GM19452 (cell line): ENCODE results near the gene ATAD2B.
A peak's percentile ranks its signal among the peaks of the same experiment; 100 is the strongest.

Experiments used
- ATAC-seq: cut with Tn5 transposase; IDR thresholded peaks from one replicate; pipeline ENCODE4 v1.9.1; 2021; ENCODE audit not compliant: unreplicated experiment

The ATAD2B gene

DNA sequence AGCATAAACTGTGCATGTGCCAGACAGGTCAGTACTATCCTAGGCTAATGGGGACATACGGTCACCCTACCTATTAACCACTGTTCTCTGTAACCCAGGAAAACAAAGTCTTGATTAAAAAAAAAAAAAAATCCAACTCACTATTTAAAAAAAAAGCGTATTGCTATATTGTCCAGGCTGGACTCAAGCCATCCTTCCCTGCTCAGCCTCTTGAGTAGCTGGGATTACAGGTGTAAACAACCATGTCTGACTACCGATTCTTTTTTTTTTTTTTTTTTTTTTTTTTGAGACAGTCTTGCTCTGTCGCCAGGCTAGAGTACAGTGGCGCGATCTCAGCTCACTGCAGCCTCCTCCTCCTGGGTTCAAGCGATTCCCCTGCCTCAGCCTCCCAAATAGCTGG, 11.6 kb downstream of the ATAD2B start:
- no peak for ATAC-seq

- ATAC-seq: no peak
Observed at GRCh38 chr2:23912054-23912453, 14.9 kb downstream of the ATAD2B start.

- no peak for ATAC-seq
Observed at GRCh38 chr2:23905155-23905554, 21.8 kb downstream of the ATAD2B start.

DNA sequence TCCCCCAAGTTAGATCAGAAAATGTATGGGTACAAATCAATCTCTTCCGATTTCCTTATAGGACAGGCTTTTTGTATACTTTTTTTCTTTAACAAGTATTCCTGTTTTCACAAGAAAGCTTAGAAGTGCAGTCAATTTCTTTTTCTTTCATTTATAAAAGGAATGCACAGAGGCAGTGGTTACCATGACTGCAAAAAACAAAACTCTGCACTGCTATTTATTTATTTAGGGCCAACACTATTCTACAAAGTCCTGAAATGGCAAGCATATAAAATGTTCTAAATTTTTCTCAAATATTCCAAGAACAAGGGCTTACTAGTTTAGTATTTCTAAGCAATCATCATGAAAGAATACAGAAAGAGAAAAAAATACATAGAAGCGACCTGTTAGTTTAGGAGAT, 22.2 kb downstream of the ATAD2B start:
- ATAC-seq: no peak

DNA sequence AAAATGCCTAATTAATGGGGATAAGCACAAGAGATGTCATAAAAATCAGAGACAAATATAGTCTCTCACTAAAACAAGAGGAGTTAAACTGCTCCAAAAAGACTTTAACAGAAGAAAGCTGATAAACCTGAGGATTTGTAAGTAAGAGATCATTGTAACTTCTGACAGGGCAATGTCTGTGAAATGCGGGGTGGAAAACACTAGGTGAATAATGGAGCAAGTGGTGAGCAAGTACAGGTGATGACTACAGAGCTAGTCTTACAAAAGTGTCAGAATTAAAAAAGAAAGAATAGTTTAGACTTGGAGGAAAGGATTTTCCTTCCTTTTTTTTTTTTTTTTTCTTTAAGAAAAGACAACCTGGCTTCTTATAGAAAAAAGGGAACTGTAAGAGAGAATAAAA, 22.7 kb downstream of the ATAD2B start:
- no peak for ATAC-seq

DNA sequence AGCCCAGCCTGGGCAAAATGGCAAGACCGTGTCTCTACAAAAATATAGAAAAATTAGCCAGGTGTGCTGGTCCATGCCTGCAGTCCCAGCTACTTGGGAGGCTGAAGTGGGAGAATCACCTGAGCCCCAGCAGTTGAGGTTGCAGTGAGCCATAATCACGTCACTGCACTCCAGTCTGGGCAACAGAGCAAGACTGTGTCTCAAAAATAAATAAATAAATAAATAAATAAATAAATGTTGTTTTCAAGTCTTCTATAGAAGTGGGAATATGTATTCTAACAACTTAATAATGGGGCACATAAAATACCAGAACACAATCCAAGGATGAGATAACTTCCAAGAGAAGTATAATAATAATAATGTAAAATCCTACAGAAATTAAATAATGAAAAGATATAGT, 23.9 kb downstream of the ATAD2B start:
- no peak for ATAC-seq

DNA sequence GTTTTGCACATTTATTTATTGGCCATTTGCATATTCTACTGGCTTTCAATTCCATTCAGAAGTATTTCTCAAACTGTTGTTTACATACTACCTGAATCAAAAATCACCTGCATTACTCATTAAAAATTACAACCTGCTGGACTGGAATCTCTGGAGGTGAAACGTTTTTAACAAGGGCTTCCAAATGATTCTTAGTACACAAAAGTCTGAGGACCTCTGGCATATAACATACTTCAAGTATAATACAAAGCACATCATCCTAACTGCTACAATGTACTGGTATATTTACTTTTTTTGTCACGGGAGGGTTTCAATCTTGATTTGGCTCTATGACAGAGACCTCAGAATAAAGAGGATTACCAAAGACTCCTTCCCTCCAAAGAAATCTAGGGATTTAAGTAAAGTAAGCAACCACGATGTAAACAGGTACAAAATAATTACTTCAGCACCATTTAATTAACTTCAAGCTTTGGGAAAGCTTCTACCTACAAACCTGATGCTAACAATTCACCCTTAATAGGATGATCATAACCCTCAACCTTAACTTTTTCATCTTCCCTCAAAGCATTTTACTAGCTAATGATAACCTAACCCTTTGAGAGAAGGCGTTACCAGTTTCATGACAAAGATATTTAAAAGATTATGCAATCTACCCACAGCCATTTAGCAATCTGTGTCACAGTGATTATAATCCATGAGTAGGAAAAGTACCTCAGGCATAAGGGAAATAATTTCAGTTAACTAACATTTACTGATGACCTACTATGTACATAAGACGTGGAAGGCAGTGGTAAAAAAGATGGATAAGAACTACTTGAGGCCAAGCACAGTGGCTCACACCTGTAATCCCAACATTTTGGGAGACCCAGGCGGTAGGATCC, 24.7 kb downstream of the ATAD2B start:
- ATAC-seq: no peak

DNA sequence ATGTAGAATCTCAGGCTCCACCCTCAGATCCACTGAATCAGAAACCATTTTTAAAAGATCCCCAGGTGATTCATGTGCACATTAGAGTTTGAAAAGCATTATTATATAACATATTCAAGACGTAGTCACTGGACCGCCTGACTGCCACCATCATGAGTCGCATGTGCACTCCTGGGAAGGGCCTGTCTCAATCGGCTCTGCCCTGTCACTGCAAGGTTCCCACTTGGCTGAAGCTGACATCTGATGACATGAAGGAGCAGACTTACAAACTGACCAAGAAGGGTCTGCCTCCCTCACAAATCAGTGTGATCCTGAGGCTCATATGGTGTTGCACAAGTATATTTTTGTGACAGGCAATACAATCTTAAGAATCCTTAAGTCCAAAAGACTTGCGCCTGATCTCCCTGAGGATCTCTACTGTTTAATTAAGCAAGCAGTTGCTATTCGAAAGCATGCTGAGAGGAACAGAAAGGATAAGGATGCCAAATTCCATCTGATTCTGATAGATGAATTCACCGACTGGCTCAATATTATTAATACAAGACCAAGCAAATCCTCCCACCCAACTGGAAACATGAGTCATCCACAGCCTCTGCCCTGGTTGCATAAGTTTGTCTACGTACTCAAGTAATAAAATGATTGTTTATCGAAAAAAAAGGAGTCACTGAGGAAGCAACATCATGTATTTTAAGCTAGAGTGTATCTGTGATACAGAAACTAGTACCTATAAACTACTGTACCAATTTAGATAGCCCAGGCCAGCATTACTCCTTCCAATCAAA, 26.2 kb downstream of the ATAD2B start:
- no peak for ATAC-seq

DNA sequence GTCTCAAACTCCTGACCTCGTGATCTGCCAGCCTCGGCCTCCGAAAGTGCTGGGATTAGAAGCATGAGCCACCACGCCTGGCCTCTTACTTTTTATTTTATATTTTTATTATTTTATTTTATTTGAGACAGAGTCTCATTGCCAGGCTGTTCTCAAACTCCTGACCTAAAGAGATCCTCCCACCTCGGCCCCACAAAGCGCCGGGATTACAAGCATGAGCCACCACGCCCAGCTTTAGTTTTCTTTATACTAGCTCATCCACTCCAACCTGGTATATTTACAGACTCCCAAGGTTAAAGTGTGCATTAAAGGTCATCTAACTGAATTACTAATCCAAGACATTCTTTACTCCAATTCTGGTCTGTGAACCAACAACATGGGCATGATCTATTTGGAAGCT, 26.8 kb downstream of the ATAD2B start:
- ATAC-seq: no peak

- no peak for ATAC-seq
Observed at GRCh38 chr2:23871206-23871605, 55.7 kb downstream of the ATAD2B start.

DNA sequence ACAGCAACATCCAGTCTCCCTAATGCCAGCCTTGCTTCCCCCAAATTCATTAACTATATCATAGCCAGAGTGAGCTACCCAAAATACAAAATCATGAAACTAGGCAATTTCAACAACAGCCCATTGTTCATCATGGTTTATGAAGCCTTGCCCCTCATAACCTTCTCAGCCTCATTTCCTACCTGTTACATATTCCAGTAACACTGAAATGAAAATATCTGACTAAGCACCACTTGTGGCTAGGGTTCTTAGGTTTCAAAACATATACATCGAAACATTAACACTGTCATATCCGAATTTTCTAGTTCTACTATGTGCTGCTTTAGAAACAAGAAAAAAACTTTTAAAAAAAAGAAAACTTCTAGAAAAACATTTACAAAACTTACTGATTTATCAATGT, 59.5 kb downstream of the ATAD2B start:
- no peak for ATAC-seq

DNA sequence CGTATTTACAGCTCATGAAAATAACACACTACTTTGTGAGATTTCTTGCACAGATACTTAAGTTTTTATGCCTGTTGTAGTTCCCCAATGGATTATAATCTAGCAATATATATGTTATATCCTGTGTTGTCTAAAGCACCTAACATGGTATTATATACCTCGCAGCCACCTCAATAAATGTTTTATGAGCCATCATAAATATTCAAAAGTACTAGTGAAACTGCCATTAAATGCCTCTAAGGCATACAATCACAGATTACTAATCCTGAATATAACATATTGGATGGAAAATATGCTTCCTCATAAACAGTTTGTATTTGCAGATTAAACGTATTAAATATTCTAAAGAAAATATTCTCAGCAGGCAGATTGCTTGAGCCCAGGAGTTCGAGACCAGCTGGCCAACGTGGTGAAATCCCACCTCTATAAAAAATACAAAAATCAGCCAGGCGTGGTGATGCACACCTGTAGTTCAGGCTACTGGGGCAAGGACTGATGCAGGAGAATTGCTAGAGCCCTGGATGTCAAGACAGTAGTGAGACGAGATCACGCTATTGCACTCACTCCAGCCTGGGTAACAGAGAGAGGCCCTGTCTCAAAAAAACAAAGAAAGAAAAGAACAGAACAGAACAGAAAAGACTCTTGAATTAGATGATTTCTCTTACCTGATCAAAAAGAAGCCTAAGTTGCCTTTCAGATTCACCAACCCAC, 64.1 kb downstream of the ATAD2B start:
- ATAC-seq: no peak

DNA sequence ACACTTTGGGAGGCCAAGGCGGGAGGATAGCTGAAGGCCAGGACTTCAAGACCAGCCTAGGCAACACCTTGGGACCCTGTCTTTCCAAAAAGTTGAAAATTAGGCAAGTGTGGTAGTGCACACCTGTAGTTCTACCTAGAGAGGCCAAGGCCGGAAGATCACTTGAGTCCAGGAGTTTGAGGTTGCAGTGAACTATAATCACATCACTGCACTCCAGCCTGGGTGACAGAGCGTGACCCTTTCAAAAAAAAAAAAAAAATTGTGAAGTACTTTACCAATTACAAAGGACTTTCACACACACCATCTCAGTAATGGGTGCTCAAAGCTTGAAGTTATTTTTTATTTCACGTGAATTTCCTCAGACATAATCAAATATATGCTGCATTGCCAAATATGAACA, 65.0 kb downstream of the ATAD2B start:
- ATAC-seq: no peak

DNA sequence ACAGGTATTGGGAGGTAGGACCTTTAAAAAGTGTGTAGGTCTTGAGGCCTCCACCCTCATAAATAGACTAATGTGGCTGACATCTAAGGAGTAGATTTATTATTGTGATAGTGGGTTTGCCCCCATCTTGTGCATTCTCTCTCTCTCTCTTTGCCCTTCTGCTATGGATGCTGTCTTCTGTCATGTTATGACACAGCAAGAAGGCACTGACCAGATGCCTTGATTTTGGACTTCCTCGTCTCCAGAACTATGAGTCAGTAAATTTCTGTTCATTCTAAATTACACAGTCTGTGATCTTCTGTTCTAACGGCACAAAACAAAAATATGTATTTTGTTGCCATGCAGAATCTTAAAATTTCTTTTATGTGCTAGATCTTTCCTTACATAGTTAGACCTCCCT, 66.9 kb downstream of the ATAD2B start:
- ATAC-seq: no peak

DNA sequence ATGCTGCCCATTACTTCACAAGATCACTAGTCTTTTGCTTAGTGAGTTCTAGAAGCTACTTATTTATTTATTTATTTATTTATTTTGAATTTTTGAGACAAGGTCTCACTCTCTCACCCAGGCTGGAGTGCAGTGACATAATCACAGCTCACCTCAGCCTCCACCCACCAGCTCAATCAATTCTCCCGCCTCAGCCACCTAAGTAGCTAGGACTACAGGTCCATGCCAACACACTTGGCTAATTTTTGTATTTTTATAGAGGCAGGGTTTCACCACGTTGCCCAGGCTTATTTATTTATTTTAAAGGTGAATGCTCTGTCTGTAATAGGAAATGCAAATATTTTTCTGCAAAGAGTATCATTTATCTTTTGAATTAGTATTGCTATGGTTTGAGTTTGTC, 67.7 kb downstream of the ATAD2B start:
- no peak for ATAC-seq

- ATAC-seq: peak; percentile 79
Observed at GRCh38 chr2:23850564-23851256, 76.2 kb downstream of the ATAD2B start.

DNA sequence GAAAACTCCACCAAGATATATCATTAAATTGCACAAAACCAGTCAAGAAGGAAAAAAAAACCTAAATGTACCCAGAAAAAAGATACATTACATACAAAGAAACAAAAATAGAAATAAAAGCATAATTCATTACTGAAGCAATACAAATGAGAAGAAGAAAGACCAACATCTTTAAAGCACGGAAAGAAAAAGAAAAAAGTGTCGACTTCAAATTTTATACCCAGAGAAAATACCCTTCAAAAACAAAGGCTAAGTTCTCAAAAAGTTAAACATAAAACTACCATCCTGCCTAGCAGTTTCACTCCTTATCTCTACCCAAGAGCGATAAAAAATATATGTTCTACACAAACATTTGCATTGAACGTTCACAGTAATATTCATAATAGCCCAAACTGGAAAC, 82.0 kb downstream of the ATAD2B start:
- ATAC-seq: no peak

DNA sequence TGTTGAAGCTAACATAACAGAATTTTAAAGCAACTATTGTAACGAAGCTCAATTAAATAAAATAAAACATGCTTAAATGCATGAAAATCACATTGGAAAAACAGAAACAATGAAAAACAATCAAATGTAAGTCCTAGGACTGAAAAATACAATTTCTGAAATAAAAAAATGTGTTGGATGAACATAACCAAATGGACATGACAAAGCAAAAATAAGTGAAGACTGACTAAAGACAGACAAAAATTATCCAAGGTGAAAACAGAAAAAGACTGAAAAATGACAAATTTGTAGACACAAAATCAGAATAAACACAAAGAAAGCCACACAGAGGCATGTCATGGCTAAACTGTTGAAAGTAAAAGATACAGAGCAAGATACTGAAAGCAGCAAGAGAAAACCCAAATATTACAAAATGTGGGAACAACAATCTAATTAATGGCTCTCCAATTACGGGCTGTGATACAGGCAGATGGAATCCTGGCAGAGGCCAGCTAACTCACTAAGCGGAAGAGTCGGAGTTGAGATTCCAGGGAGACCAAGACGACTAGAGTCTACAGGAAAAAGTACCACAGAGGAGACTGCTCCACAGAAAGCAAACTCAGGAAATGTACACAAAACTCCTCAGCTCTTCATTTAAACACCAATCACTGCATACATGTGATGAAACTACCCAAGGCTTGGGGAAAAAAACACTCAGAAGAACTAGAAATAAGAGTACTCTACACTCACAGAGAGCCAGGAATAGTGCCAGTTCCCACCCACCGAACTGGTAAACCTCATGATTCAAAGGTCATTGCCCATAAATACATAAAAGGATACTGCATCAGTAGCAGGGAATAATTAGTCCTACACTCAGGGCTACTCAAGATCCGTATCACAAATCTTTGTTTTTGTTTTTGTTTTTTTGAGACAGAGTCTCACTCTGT, 83.6 kb downstream of the ATAD2B start:
- ATAC-seq: no peak

GRCh38 chr2:23839919-23840578, 86.9 kb downstream of the ATAD2B start:
- no peak for ATAC-seq

DNA sequence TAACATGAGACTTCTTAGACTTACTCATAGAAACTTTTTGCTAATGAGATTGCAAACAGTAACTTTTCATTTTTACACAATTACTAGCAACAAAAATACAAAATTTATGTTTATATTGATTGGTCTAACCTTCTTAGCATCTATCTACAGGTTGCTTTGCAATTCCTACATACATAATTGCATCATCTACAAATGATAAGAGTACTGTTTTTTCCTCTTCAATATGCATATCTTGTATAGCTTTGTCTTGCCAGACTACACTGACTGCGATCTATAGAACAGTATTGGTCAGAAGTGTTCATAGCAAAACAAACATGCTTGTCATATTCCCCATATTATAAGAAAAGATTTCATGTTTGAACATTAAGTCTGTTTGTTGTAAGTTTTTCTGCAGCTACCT, 87.9 kb downstream of the ATAD2B start:
- no peak for ATAC-seq
